ENCODE measurements around the gene FOLR3. TPM values are rescaled to one million over a fixed set of nuclear protein-coding genes. Genes with fewer than 3 reads are reported as not detected.
A peak's percentile ranks its signal among the peaks of the same experiment; 100 is the strongest.

The FOLR3 gene
- total and polyA plus RNA-seq, 2 of the 4 experiments (the other 2 are of a cell fraction) = 0.29 to 0.36 TPM

DNA sequence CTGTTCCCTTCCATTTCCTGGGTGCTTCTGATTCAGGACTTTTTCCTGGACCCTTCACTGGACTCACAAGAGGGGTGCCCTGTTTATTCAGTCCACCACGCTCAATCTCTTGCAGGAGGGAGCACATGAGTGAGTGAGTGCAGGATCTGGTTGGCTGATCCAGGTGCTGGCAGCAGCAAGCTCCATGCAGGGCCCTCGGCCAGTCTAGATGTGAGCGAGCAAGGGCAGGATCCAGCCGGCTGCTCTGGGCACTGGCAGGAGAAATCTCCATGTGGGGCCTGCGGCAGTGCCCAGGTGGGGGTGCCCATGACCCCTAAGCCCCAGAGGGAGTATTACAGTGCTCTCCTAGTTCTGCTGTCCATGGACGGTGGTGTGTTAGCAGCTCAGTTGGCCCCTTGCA lies 11.5 kb upstream of the FOLR3 start:
- Histone ChIP-seq H3K79me1 (ENCODE audit: low read depth in 1 of 2, low read length in 2 of 2) (no peaks in the 10 kb centered on the region), H3K9ac (ENCODE audit: low read depth, low read length) (no peak overlapping the region), H3K18ac (ENCODE audit: low read depth, low read length) (no peak overlapping the region), H2AFZ (replicated peaks; ENCODE audit: low read length, poor library complexity) (peak overlapping the region; percentile 32), H3K9me3 (ENCODE audit: control insufficient read depth, insufficient read depth, low read length) (peaks cover 7% of the 10 kb centered on the region), H3K27ac (ENCODE audit: insufficient read depth, low read length) (no peak overlapping the region), H2BK15ac (ENCODE audit: low read depth, low read length) (no peak overlapping the region), H3K4me3 (ENCODE audit: insufficient read depth, low read depth, low read length) (no peak overlapping the region), H3K14ac (replicated peaks; ENCODE audit: low read depth, low read length) (no peak overlapping the region), H3K27me3 (ENCODE audit: control insufficient read depth, insufficient read depth, low read length) (peaks cover 2% of the 10 kb centered on the region; the same call in 1 of the 2 replicates), H2BK120ac (ENCODE audit: low read depth, low read length) (no peak overlapping the region), H4K8ac (ENCODE audit: low read depth in 2 of 2, low read length in 2 of 2) (no peak overlapping the region), H3K36me3 (ENCODE audit: control insufficient read depth, insufficient read depth, low read length) (no peaks in the 10 kb centered on the region), H4K20me1 (ENCODE audit: insufficient read depth, low read length) (no peaks in the 10 kb centered on the region), H3K4me1 (ENCODE audit: control insufficient read depth, insufficient read depth, low read length) (no peaks in the 10 kb centered on the region), H3K9me1 (ENCODE audit: insufficient read depth, low read length) (no peaks in the 10 kb centered on the region), H3K56ac (ENCODE audit: extremely low read depth, insufficient read depth, low read length) (no peak overlapping the region), H2AK5ac (ENCODE audit: low read depth, low read length) (no peak overlapping the region), H4K5ac (ENCODE audit: low read depth, low read length) (no peak overlapping the region), H2AK9ac (replicated peaks; ENCODE audit: low read depth, low read length, poor library complexity) (no peak overlapping the region), H2BK20ac (ENCODE audit: low read depth, low read length) (no peak overlapping the region), H2BK5ac (ENCODE audit: low read depth, low read length, poor library complexity, severe bottlenecking) (no peak overlapping the region), H4K91ac (ENCODE audit: insufficient read depth, low read depth, low read length) (no peak overlapping the region), H3K23ac (ENCODE audit: low read depth, low read length) (no peak overlapping the region), H3K4me2 (ENCODE audit: low read depth, low read length) (no peak overlapping the region), H3K4ac (ENCODE audit: low read depth, low read length) (no peak overlapping the region)
- POLR2A ChIA-PET (ENCODE audit: unreplicated experiment) = no interaction called here
- DNase-seq = no peak
- WGBS, 2 experiments (ENCODE audit: extremely low coverage in 2 of 2, insufficient read length in 1 of 2) = 81% methylated on average over 5 of the region's 6 CpGs; no CpG with 5 or more reads in 1 of the 2 experiments
- dilution Hi-C loops (cut with HindIII; ENCODE audit: low sequenced_read_pairs, unreplicated experiment) = no loop called here
- no peak for ATAC-seq (ENCODE audit: low read depth)
- BruUV-seq (replicated peaks) = no TSS peak
- CTCF ChIA-PET = no interaction called here
- intact Hi-C loops (cut with micrococcal nuclease) = no loop called here
- in situ Hi-C loops (cut with MboI; ENCODE audit: low sequenced_read_pairs) = no loop called here
- TF ChIP-seq RCOR1 (IDR thresholded peaks at IDR 0.05; ENCODE audit: insufficient replicate concordance, low read length) (no peak), MXI1 (IDR thresholded peaks at IDR 0.05; ENCODE audit: borderline replicate concordance, low read depth, low read length) (no peak), POLR2A (IDR thresholded peaks at IDR 0.05; ENCODE audit: low read depth, low read length) (no peak), MAZ (IDR thresholded peaks at IDR 0.05; ENCODE audit: borderline replicate concordance, low read depth, low read length) (no peak), BHLHE40 (IDR thresholded peaks at IDR 0.05; ENCODE audit: low read depth, low read length) (no peak), CEBPB (IDR thresholded peaks at IDR 0.05; ENCODE audit: low read depth, low read length) (no peak), ELK1 (IDR thresholded peaks at IDR 0.05; ENCODE audit: borderline replicate concordance, low read depth, low read length) (no peak)

Data from IMR-90 (cell line).